Panc1 (cell line): Measurements from ENCODE around the gene PAX2. TPM values are rescaled to one million over a fixed set of nuclear protein-coding genes. Genes with fewer than 3 reads are reported as not detected.

Source experiments
- ATAC-seq: fragments of 200-7000 bp; cut with Tn5 transposase; 2 replicates; pipeline ENCODE4 v1.9.1; 2020; ENCODE audit warnings: mild to moderate bottlenecking, moderate library complexity
- BruUV-seq: library from RNA; stranded (reverse); fragments of 400-500 nt; replicated peaks from 2 replicates; lab custom pipeline; 2021; lab: Mats Ljungman, UMichigan
- CTCF ChIA-PET: fragments of 300-600 bp; sonication (Branson Sonifier 250); formaldehyde crosslinking; loops from one replicate; lab custom pipeline; 2022; ENCODE audit warnings: antibody characterized with exemption; lab: Charles Lee
- POLR2A ChIA-PET: fragments of 300-600 bp; sonication (Branson Sonifier 250); formaldehyde crosslinking; loops from one replicate; lab custom pipeline; 2022; ENCODE audit warnings: antibody characterized with exemption; lab: Charles Lee
- DNase-seq: peaks from one replicate; pipeline ENCODE4 v3.0.0-alpha.2; 2010; ENCODE audit warnings: low read depth, low spot score
- H3K27ac ChIP-seq: 2 replicates; pipeline ENCODE4 v1.5.1; 2011; ENCODE audit warnings: mild to moderate bottlenecking, low read length, inconsistent platforms
- H3K27me3 ChIP-seq: fragments of 200-500 bp; sonication (Bioruptor generic); 2 replicates; pipeline ENCODE4 v1.6.0; 2014; ENCODE audit warnings: low read length, inconsistent platforms; ENCODE audit not compliant: control insufficient read depth, insufficient read depth
- H3K36me3 ChIP-seq: fragments of 200-500 bp; sonication (Bioruptor generic); 2 replicates; pipeline ENCODE4 v1.5.1; 2014; ENCODE audit warnings: inconsistent platforms, mild to moderate bottlenecking, low read length, moderate library complexity; ENCODE audit not compliant: control insufficient read depth, insufficient read depth
- H3K4me1 ChIP-seq: 2 replicates; pipeline ENCODE4 v1.5.1; 2011; ENCODE audit warnings: inconsistent platforms, mild to moderate bottlenecking, low read length, moderate library complexity; ENCODE audit not compliant: control insufficient read depth, insufficient read depth
- H3K4me3 ChIP-seq, 2 experiments: 2 replicates each; pipeline ENCODE4 v1.5.1; 2011 to 2012; ENCODE audit warnings: low read depth in 2 of 2, low read length in 2 of 2, mild to moderate bottlenecking in 2 of 2, inconsistent platforms in 1 of 2, moderate library complexity in 1 of 2
- H3K9me3 ChIP-seq: fragments of 200-500 bp; sonication (Bioruptor generic); 2 replicates; pipeline ENCODE4 v1.5.1; 2014; ENCODE audit warnings: low read depth, mild to moderate bottlenecking, inconsistent platforms, low read length, moderate library complexity; ENCODE audit not compliant: control insufficient read depth, insufficient read depth
- CTCF ChIP-seq: fragments of 450-650 bp; IDR thresholded peaks from 2 replicates; pipeline ENCODE4 v1.5.1; 2017; ENCODE audit warnings: mild to moderate bottlenecking
- POLR2AphosphoS5 ChIP-seq: IDR thresholded peaks from 2 replicates; pipeline ENCODE4 v1.6.1; 2012; ENCODE audit warnings: mild to moderate bottlenecking, low read depth, low read length, moderate library complexity
- REST ChIP-seq, 2 experiments: IDR thresholded peaks; 2 replicates each; pipeline ENCODE4 v1.6.1; 2011 to 2012; ENCODE audit warnings: low read depth in 2 of 2, control low read depth in 1 of 2, low read length in 1 of 2, mild to moderate bottlenecking in 1 of 2, moderate library complexity in 1 of 2; ENCODE audit not compliant: insufficient read depth in 1 of 2
- SIN3A ChIP-seq: IDR thresholded peaks from 2 replicates; pipeline ENCODE4 v1.6.1; 2012; ENCODE audit warnings: low read depth, mild to moderate bottlenecking, low read length, moderate library complexity, borderline replicate concordance; ENCODE audit not compliant: insufficient read depth
- TCF7L2 ChIP-seq: IDR thresholded peaks from 2 replicates; pipeline ENCODE4 v1.6.1; 2011; ENCODE audit warnings: mild to moderate bottlenecking, low read depth, low read length, inconsistent platforms
- in situ Hi-C: cut with HindIII; loops from 2 replicates; pipeline ENCODE4 v1.10.0; 2016; ENCODE audit warnings: low sequenced_read_pairs, low pct_unique_long_range_greater_than_20kb
- intact Hi-C: fragments of 100-400 bp; cut with micrococcal nuclease; formaldehyde crosslinking; loops from one replicate; pipeline ENCODE4 v1.10.0; 2022; ENCODE audit not compliant: unreplicated experiment
- total RNA-seq: library from RNA; stranded (reverse); gene quantifications from one replicate; pipeline ENCODE4 v1.2.1, GENCODE V29; 2021; ENCODE audit not compliant: unreplicated experiment

Gene PAX2
- total RNA-seq, 1 experiment from 2014 or later: 72.3 TPM

- ATAC-seq (peak; percentile 75), DNase-seq (no peak)
- Histone ChIP-seq H3K27me3 (no peaks in the 10 kb centered on the region), H3K4me3 (no peak overlapping the region), H3K4me1 (no peaks in the 10 kb centered on the region), H3K36me3 (no peaks in the 10 kb centered on the region), H3K27ac (no peak overlapping the region), H3K9me3 (no peaks in the 10 kb centered on the region)
- in situ Hi-C loops (no loop called here), intact Hi-C loops (no loop called here)
- CTCF ChIA-PET: no interaction called here
- no TSS peak for BruUV-seq
- TF ChIP-seq REST (IDR thresholded peaks at IDR 0.05; ENCODE audit: insufficient read depth in 1 of 2, low read depth in 2 of 2, low read length in 1 of 2): no peak
- TF ChIP-seq POLR2AphosphoS5: no peak
- TF ChIP-seq SIN3A: no peak
- no peak for TF ChIP-seq CTCF
- TF ChIP-seq TCF7L2: no peak
- POLR2A ChIA-PET: no interaction called here
Measured at GRCh38 chr10:100759331-100759730, 13.9 kb downstream of the PAX2 start.

GRCh38 chr10:100760726-100761125 lies 15.3 kb downstream of the PAX2 start:
- Histone ChIP-seq H3K27ac (no peak overlapping the region), H3K4me1 (no peaks in the 10 kb centered on the region), H3K9me3 (no peaks in the 10 kb centered on the region), H3K36me3 (no peaks in the 10 kb centered on the region), H3K4me3 (no peak overlapping the region), H3K27me3 (no peaks in the 10 kb centered on the region)
- POLR2A ChIA-PET: no interaction called here
- in situ Hi-C loops: no loop called here
- DNase-seq: no peak
- no peak for TF ChIP-seq SIN3A
- TF ChIP-seq TCF7L2: no peak
- TF ChIP-seq POLR2AphosphoS5: no peak
- no peak for TF ChIP-seq REST (IDR thresholded peaks at IDR 0.05; ENCODE audit: insufficient read depth in 1 of 2, low read depth in 2 of 2, low read length in 1 of 2)
- TF ChIP-seq CTCF: no peak
- ATAC-seq: no peak
- intact Hi-C loops: no loop called here
- no TSS peak for BruUV-seq
- CTCF ChIA-PET: no interaction called here
